Mesodermal cell (in vitro differentiated cells): ENCODE results near the gene TOP1.

Source experiments
- H3K27ac ChIP-seq: 2 replicates; pipeline ENCODE4 v1.7.0; 2013; ENCODE audit warnings: mild to moderate bottlenecking, low read depth, low read length, moderate library complexity; ENCODE audit not compliant: severe bottlenecking
- H3K36me3 ChIP-seq: 2 replicates; pipeline ENCODE4 v1.7.1; 2013; ENCODE audit warnings: mild to moderate bottlenecking, low read length, moderate library complexity; ENCODE audit not compliant: control insufficient read depth, insufficient read depth
- H3K4me1 ChIP-seq: one replicate; pipeline ENCODE4 v1.7.1; 2013; ENCODE audit warnings: mild to moderate bottlenecking, low read length; ENCODE audit not compliant: insufficient read depth, control insufficient read depth, poor library complexity, severe bottlenecking
- H3K4me3 ChIP-seq: 2 replicates; pipeline ENCODE4 v1.7.0; 2013; ENCODE audit warnings: low read length, control low read depth, mild to moderate bottlenecking; ENCODE audit not compliant: insufficient read depth, poor library complexity, severe bottlenecking; ENCODE audit errors: extremely low read depth
- H3K9me3 ChIP-seq: 2 replicates; pipeline ENCODE4 v1.7.1; 2013; ENCODE audit warnings: mild to moderate bottlenecking, low read length, moderate library complexity; ENCODE audit not compliant: control insufficient read depth
- WGBS, 2 experiments: methylation state at CpG; one replicate each; pipeline ENCODE4 v1.1.5; 2013; ENCODE audit warnings: missing lambda C conversion rate in 2 of 2; ENCODE audit not compliant: insufficient coverage in 2 of 2; 5-methylcytosine and 5-hydroxymethylcytosine counted together

TOP1 gene

DNA sequence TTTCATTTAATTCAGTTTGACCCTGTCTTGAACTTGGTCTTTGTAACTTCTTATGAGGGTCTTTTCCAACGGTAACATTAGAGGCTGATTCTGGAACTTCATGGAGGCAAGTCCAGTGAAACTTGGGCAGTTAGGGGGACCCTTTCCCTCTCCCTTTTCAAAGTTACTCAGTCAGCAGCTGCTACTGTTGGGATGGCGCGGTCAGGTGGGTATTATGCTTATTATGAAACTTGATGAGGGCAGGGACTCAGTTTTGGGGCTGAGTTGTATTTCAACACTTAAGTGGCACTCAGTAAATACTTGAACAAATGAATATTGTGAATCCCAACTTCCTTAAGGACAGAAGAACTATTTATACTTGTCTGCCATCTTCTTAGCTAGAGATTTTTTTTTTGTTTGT is 20.8 kb downstream of the TOP1 start:
- Histone ChIP-seq H3K4me3 (no peak overlapping the region), H3K4me1 (peaks cover 29% of the 10 kb centered on the region), H3K27ac (peak overlapping the region; percentile 20), H3K9me3 (peaks cover 3% of the 10 kb centered on the region), H3K36me3 (peaks cover 8% of the 10 kb centered on the region)
- WGBS, 2 experiments = no CpG with 5 or more reads among the region's 3 CpGs

- peaks cover 29% of the 10 kb centered on the region for H3K4me1 ChIP-seq
- H3K4me3 ChIP-seq = no peak overlapping the region
- WGBS, 2 experiments = no CpG with 5 or more reads among the region's 1 CpG
- H3K9me3 ChIP-seq = peaks cover 4% of the 10 kb centered on the region
- H3K36me3 ChIP-seq = peaks cover 12% of the 10 kb centered on the region
- H3K27ac ChIP-seq = peak overlapping the region; percentile 70
Observed at GRCh38 chr20:41050361-41051008, 21.9 kb downstream of the TOP1 start.

GRCh38 chr20:41051009-41051825 is 22.6 kb downstream of the TOP1 start:
- Histone ChIP-seq H3K27ac (peak overlapping the region; percentile 70), H3K4me3 (no peak overlapping the region), H3K36me3 (peaks cover 14% of the 10 kb centered on the region), H3K9me3 (peaks cover 4% of the 10 kb centered on the region), H3K4me1 (peaks cover 27% of the 10 kb centered on the region)
- 90 to 91% methylated on average over 3 of the region's 5 CpGs for WGBS, 2 experiments

DNA sequence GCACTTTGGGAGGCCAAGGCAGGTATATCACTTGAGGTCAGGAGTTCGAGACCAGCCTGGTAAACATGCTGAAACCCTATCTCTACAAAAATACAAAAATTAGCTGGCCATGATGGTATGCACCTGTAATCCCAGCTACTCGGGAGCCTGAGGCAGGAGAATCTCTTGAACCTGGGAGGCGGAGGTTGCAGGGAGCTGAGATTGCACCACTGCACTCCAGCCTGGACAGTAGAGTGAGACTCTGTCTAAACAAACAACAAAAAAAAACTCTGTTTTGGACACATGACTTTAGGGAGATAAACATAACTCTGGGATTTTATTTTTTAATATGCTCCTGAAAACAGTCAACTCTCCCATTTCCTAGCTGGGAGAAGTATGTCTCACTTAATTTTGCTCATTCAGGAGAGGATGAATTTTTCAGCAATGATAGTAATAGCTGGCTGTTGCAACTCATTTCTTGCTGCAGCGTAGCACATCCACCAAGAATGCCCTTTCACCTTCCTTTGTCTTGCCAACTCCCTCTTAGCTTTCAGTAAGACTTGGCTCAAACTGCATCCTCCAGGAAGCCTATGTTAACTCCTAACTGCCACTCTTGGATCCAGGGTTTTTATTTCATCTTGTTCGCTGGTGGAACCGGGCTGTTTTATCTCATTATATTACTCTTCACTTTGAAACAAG is 24.3 kb downstream of the TOP1 start:
- Histone ChIP-seq H3K9me3 (peaks cover 4% of the 10 kb centered on the region), H3K4me3 (no peak overlapping the region), H3K36me3 (peaks cover 14% of the 10 kb centered on the region), H3K27ac (no peak overlapping the region), H3K4me1 (peaks cover 19% of the 10 kb centered on the region)
- 88 to 96% methylated on average over 4 to 6 of the region's 6 CpGs for WGBS, 2 experiments

DNA sequence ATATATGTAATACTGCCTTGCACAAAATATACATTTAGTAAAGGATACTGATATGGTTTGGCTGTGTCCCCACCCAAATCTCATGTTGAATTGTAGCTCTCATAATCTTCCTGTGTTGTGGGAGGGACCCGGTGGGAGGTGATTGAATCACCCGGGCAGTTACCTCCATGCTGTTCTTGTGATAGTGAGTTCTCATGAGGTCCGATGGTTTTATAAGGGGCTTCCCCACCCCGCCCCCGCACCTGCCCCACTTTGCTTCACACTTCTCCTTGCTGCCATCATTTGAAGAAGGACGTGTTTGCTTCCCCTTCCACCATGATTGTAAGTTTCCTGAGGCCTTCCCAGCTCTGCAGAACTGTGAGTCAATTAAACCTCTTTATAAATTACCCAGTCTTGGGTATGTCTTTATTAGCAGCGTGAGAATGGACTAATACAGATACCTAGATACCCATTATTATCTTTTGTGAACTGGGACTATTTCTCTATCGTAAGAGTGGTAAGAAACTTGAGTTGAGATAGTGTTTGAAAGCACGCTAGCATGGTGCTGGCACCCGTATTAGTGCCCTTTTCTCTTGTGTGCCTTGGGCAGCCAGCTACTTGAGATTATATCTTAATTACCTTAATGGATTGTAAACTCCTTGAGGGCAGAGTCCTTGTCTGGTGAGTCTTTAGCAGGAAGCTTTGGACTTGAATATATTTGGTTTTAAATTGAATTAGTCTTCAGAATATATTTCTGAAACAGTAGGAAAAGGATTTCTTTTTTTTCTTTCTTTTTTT is 25.6 kb downstream of the TOP1 start:
- peaks cover 24% of the 10 kb centered on the region for H3K4me1 ChIP-seq
- WGBS, 2 experiments = 100% methylated on average over 5 to 6 of the region's 10 CpGs
- no peak overlapping the region for H3K4me3 ChIP-seq
- H3K9me3 ChIP-seq = peaks cover 4% of the 10 kb centered on the region
- H3K36me3 ChIP-seq = peaks cover 14% of the 10 kb centered on the region
- H3K27ac ChIP-seq = no peak overlapping the region

- H3K27ac ChIP-seq = no peak overlapping the region
- peaks cover 21% of the 10 kb centered on the region for H3K4me1 ChIP-seq
- WGBS, 2 experiments = no CpG with 5 or more reads among the region's 2 CpGs
- H3K9me3 ChIP-seq = peaks cover 4% of the 10 kb centered on the region
- H3K36me3 ChIP-seq = peaks cover 14% of the 10 kb centered on the region
- no peak overlapping the region for H3K4me3 ChIP-seq
Observed at GRCh38 chr20:41054847-41055230, 26.2 kb downstream of the TOP1 start.

DNA sequence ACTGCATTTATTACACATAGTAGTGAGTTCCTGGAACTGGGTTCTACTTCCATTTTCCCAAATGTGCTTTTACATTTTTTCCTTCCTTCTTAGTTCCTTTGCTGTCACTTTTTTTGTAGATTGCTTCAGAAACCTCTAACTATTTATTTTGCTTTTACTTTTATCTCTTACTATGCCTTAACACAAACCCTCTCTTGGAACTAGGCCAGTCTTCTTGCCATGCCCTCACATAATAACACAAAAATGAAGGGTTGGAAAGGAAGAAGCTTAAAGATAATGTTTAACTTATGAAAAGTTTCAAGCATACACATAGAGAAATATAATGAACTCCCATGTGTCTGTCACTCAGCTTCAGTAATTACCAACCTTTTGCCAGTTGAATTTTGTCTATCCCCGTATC is 27.1 kb downstream of the TOP1 start:
- Histone ChIP-seq H3K4me1 (peaks cover 17% of the 10 kb centered on the region), H3K27ac (no peak overlapping the region), H3K9me3 (peaks cover 4% of the 10 kb centered on the region), H3K4me3 (no peak overlapping the region), H3K36me3 (peaks cover 14% of the 10 kb centered on the region)
- 100% methylated on average over 1 of the region's 1 CpG; no CpG with 5 or more reads in 1 of the 2 experiments for WGBS, 2 experiments

GRCh38 chr20:41057999-41058673 is 29.5 kb downstream of the TOP1 start:
- Histone ChIP-seq H3K27ac (peak overlapping the region; percentile 69), H3K4me1 (peaks cover 16% of the 10 kb centered on the region), H3K36me3 (peaks cover 31% of the 10 kb centered on the region), H3K4me3 (no peak overlapping the region), H3K9me3 (peaks cover 4% of the 10 kb centered on the region)
- WGBS, 2 experiments = 100% methylated on average over 1 of the region's 3 CpGs

DNA sequence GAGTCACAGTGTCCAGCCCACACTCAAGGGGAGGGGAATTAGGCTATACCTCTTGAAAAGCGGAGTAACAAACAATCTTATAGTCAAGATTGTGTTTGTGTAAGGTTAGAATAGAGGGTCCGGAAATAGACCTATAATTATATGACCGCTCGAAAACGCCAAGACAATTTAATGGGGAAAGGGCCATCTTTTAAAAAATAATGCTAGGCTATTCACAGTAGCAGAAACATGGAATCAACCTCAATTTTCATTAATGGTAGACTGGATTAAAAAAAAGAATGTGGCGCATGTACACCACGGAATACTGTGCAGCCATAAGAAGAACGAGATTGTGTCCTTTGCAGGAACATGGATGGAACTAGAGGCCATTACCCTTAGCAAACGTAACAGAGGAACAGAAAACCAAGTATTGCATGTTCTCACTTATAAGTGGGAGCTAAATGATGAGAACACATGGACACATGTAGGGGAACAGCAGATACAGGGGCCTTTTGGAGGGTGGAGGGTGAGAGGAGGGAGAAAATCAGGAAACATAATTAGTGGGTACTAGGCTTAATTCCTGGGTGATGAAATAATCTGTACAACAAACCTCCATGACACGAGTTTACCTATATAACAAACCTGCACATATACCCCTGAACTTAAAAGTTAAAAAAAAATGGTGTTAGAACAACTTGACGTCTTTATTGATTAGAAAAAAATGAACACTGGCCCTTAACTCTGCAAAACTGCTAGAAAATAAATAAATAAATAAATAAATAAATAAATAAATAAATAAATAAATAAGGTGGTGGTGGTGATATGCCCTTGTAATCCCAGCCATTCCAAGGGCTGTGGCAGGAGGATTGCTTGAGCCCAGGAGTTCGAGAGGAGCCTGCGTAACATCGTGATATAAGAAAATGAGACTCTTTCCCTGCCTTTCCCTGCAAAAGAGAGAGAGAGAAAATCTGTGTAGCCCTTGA is 30.3 kb downstream of the TOP1 start:
- H3K4me3 ChIP-seq = no peak overlapping the region
- H3K9me3 ChIP-seq = peaks cover 4% of the 10 kb centered on the region
- H3K27ac ChIP-seq = peak overlapping the region; percentile 69
- peaks cover 16% of the 10 kb centered on the region for H3K4me1 ChIP-seq
- WGBS, 2 experiments = 91 to 98% methylated on average over 8 to 10 of the region's 14 CpGs
- H3K36me3 ChIP-seq = peaks cover 37% of the 10 kb centered on the region
